ENCODE results near the gene SOX8.

SOX8 gene

DNA sequence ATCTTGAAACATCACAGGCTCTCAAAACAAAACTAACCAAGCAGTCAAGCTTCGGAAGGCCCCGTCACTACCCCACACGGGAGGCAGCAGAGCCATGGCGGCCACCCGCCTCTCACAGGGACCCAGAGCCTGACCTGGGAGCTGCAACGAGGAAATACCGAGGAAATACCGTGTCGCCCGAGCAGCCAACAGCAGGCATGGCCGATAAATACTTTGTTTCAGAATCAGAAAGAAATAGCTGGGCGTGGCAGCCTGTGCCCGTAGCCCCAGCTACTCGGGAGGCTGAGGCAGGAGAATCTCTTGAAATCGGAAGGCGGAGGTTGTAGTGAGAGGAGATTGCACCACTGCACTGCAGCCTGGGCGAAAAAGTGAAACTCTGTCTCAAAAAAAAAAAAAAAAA is 17.7 kb upstream of the SOX8 start:
- H3K9ac ChIP-seq (ENCODE audit: low read length): no peak overlapping the region
- H3F3A ChIP-seq (ENCODE audit: insufficient read depth): no peaks in the 10 kb centered on the region
- H4K20me1 ChIP-seq (ENCODE audit: low read depth, low read length): no peaks in the 10 kb centered on the region
- no peak overlapping the region for H3K4me2 ChIP-seq (ENCODE audit: low read depth, low read length, poor library complexity, severe bottlenecking)
- no peaks in the 10 kb centered on the region for H3K9me2 ChIP-seq (replicated peaks; ENCODE audit: insufficient read depth, low read length)
- H3K36me3 ChIP-seq (ENCODE audit: low read length): no peaks in the 10 kb centered on the region
- H3K27ac ChIP-seq (ENCODE audit: low read depth, low read length): no peak overlapping the region
- no peaks in the 10 kb centered on the region for H3K27me3 ChIP-seq (ENCODE audit: low read length)
- H3K79me2 ChIP-seq (ENCODE audit: insufficient read depth, low read length): no peaks in the 10 kb centered on the region
- TF ChIP-seq EZH2phosphoT487 (conservative IDR thresholded peaks at IDR 0.05; ENCODE audit: low read length): no peak
- TF ChIP-seq, protein P1, sequence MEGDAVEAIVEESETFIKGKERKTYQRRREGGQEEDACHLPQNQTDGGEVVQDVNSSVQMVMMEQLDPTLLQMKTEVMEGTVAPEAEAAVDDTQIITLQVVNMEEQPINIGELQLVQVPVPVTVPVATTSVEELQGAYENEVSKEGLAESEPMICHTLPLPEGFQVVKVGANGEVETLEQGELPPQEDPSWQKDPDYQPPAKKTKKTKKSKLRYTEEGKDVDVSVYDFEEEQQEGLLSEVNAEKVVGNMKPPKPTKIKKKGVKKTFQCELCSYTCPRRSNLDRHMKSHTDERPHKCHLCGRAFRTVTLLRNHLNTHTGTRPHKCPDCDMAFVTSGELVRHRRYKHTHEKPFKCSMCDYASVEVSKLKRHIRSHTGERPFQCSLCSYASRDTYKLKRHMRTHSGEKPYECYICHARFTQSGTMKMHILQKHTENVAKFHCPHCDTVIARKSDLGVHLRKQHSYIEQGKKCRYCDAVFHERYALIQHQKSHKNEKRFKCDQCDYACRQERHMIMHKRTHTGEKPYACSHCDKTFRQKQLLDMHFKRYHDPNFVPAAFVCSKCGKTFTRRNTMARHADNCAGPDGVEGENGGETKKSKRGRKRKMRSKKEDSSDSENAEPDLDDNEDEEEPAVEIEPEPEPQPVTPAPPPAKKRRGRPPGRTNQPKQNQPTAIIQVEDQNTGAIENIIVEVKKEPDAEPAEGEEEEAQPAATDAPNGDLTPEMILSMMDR (IDR thresholded peaks at IDR 0.05; ENCODE audit: insufficient read depth, low read length, poor library complexity, severe bottlenecking): no peak
- no peak overlapping the region for H3K4me3 ChIP-seq (ENCODE audit: insufficient read depth, low read length, poor library complexity, severe bottlenecking)
- no peak overlapping the region for H2AFZ ChIP-seq (ENCODE audit: low read depth, low read length, severe bottlenecking)
- H3K9me3 ChIP-seq (ENCODE audit: insufficient read depth, low read length): no peaks in the 10 kb centered on the region

DNA sequence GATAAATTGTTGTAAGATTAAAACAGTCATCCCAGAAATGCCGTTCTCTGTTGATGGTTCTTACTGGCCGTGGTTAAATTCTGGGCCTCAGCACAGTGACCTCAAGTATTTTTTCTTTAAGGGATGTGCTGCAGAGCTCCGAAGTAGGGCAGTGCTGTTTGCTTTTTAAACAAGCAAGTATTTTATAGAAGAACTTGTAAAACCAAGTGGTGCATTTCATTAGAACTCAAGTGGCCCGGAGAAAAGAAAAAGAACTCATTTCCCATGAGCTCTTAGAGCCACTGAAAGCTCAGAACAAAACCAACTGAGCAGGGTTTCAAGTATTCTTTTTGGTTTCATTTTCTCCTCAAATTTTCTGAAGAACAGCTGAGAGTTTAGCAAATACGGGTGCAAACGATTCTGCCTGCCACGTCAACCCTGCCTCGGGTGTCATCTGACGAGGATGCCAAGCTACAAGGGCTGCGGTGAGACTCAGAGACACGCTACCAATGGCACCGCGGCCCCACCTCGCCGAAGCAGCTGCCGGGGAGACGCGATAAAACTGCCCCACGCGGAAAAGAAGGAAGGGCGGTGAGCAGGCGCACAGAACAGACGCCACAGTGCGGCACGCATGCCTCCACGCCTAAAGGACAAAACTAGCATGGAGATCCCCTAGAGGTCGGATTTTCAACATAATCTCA is 17.1 kb upstream of the SOX8 start:
- Histone ChIP-seq H3K27ac (ENCODE audit: low read depth, low read length) (no peak overlapping the region), H2AFZ (ENCODE audit: low read depth, low read length, severe bottlenecking) (no peak overlapping the region), H3K36me3 (ENCODE audit: low read length) (no peaks in the 10 kb centered on the region)

GRCh38 chr16:965036-965395 is 16.6 kb upstream of the SOX8 start:
- Histone ChIP-seq H3K79me2 (ENCODE audit: insufficient read depth, low read length) (no peaks in the 10 kb centered on the region), H3K4me3 (ENCODE audit: insufficient read depth, low read length, poor library complexity, severe bottlenecking) (no peak overlapping the region), H3K9me2 (replicated peaks; ENCODE audit: insufficient read depth, low read length) (no peaks in the 10 kb centered on the region), H3K9ac (ENCODE audit: low read length) (no peak overlapping the region), H2AFZ (ENCODE audit: low read depth, low read length, severe bottlenecking) (no peak overlapping the region), H3K9me3 (ENCODE audit: insufficient read depth, low read length) (no peaks in the 10 kb centered on the region), H3K27ac (ENCODE audit: low read depth, low read length) (no peak overlapping the region), H3F3A (ENCODE audit: insufficient read depth) (no peaks in the 10 kb centered on the region), H3K27me3 (ENCODE audit: low read length) (no peaks in the 10 kb centered on the region), H4K20me1 (ENCODE audit: low read depth, low read length) (no peaks in the 10 kb centered on the region), H3K4me2 (ENCODE audit: low read depth, low read length, poor library complexity, severe bottlenecking) (no peak overlapping the region), H3K36me3 (ENCODE audit: low read length) (no peaks in the 10 kb centered on the region)
- no peak for TF ChIP-seq EZH2phosphoT487 (conservative IDR thresholded peaks at IDR 0.05; ENCODE audit: low read length)
- TF ChIP-seq, protein P1 (IDR thresholded peaks at IDR 0.05; ENCODE audit: insufficient read depth, low read length, poor library complexity, severe bottlenecking): no peak

More for the DNA sequence above, 17.1 kb upstream of the SOX8 start:
- Histone ChIP-seq H3K9ac (ENCODE audit: low read length) (no peak overlapping the region), H3K79me2 (ENCODE audit: insufficient read depth, low read length) (no peaks in the 10 kb centered on the region), H3K9me2 (replicated peaks; ENCODE audit: insufficient read depth, low read length) (no peaks in the 10 kb centered on the region), H3K4me2 (ENCODE audit: low read depth, low read length, poor library complexity, severe bottlenecking) (no peak overlapping the region), H3K27me3 (ENCODE audit: low read length) (no peaks in the 10 kb centered on the region), H3F3A (ENCODE audit: insufficient read depth) (no peaks in the 10 kb centered on the region), H3K9me3 (ENCODE audit: insufficient read depth, low read length) (no peaks in the 10 kb centered on the region), H4K20me1 (ENCODE audit: low read depth, low read length) (no peaks in the 10 kb centered on the region), H3K4me3 (ENCODE audit: insufficient read depth, low read length, poor library complexity, severe bottlenecking) (no peak overlapping the region)
- TF ChIP-seq EZH2phosphoT487 (conservative IDR thresholded peaks at IDR 0.05; ENCODE audit: low read length): no peak
- TF ChIP-seq, protein P1 (IDR thresholded peaks at IDR 0.05; ENCODE audit: insufficient read depth, low read length, poor library complexity, severe bottlenecking): no peak

All from SU-DHL-6 (cell line).